GM21619 (cell line): ENCODE data around the gene TBATA.

Source experiments
- ATAC-seq: cut with Tn5 transposase; IDR thresholded peaks from one replicate; pipeline ENCODE4 v1.9.1; 2021; ENCODE audit not compliant: unreplicated experiment

Gene TBATA, protein sequence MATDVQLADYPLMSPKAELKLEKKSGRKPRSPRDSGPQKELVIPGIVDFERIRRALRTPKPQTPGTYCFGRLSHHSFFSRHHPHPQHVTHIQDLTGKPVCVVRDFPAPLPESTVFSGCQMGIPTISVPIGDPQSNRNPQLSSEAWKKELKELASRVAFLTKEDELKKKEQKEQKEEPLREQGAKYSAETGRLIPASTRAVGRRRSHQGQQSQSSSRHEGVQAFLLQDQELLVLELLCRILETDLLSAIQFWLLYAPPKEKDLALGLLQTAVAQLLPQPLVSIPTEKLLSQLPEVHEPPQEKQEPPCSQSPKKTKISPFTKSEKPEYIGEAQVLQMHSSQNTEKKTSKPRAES

DNA sequence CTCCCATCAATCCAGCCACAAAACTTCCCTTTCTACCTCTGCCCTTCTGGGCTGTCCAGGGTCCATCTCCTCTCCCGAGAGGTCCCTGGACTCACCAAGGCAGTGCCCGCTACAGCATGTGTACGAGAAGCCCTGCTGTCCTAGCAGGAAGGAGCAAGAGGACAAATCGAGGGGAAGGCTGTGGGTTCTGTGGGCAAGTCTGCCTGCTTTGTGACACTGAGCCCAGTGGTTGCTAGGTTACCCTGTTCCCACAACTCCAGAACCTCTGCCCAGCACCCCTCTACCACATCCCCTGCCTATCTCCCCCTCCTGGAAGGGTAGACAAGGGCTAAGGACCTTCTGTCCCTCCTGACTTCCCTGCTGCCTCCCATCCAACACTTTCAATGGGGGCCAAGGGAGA, at the start of gene TBATA:
Gene TBATA, minus strand, starts transcription at position 188 of the 400 bp plus-strand sequence. CDS start 1,998 bp downstream, outside the sequence.
- ATAC-seq: no peak

DNA sequence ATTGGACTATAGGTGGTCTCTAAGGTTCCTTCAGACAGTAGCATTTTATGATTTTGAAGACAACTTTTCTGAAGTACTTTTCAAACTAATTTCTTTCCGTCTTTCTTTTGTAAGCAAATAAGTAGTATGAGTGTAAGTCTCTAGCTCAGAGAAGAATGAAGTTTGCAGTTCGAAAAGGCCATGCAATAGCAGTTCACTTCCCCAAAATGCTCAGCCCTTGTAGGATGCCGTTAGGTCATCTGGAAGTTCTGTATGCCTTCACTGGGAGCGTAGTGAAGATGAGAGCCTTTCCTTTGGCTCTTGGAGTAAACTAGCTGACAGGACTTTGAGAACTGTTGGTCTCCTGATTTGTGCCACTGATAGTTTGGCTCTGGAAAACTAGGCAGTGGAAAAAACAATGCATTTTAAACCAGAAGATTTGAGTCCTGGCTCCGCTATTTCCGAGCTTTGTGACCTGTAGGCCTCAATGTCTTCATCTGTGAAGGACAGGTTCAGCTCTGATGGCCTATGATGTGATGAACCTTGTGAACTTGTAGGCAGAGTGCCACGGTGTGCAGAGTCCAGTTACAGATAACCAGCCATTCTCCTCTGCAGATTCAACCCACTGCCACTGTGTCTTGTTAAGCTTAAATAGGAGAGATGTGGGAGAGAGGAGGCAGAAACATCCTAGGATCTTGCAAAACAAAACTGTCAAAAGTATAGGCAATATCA, 49.4 kb upstream of the TBATA start:
- ATAC-seq: no peak

DNA sequence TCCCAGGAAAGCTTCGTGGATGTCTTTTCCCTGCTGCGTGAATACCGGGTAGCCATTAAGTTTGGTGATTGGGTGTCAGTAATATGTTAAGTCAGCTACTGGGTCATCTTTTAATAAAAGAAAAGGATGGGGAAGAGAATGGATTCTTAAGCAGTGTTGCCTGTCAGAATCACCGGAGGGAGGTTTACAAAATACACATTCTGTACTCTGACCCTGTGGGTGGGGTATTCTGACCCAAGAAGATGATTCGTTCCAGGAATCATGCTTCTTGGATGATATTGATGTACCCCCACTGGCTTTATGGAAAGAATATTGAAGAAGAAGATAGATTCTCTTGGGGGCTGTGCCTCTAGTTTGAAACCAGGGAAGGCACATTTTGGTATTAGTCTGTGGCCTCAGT, 48.8 kb upstream of the TBATA start:
- ATAC-seq: no peak

DNA sequence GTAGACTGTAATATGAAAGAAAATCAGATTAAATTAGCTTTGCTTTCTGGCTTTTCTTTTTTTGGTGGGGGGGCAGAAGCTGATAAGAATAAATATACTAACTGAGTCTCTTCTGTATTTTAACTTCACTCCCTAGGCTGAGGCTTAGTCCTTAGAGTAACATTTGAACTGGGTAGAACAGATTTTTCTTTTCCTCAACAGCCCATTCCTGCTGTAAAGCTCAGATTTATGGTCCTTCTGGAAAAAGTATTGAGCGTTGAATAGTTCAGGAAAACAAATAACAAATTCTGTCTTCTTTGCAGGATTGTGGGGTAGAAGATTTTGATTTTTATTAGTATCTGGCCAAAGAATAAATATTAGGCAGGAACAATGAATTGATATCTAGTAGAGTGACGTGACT, 48.4 kb upstream of the TBATA start:
- no peak for ATAC-seq

DNA sequence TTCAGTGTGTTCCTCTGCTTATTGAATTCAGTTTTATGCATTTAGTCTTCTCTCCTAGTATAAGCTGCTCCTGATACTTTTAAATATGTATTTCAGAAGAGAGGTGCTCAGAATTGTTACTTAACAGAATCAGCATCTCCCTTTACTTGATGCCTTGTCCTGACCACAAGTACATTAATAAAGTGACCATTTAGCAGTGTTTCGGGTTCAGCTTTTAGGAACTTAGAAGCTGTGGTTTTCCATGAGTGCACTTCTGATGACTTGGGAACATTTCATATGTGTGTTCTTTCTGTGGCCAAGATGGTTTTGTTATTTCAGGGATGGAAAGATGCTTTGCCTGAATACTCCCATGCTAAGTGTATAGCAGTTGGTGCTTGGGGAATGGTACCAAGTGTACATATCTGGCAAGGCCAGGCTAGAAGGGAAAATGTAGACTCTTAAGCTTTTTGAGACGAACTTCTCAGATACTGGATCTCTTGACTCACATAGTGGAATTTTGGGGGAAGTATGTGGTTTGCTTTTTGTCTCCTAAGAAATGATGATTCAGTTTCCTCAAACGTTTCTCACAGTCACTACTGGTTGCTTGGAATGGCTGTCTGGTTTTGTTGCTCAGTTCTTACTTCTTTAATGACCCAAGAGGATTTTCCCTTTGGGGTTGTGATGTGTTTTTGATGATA, 47.8 kb upstream of the TBATA start:
- ATAC-seq: no peak

DNA sequence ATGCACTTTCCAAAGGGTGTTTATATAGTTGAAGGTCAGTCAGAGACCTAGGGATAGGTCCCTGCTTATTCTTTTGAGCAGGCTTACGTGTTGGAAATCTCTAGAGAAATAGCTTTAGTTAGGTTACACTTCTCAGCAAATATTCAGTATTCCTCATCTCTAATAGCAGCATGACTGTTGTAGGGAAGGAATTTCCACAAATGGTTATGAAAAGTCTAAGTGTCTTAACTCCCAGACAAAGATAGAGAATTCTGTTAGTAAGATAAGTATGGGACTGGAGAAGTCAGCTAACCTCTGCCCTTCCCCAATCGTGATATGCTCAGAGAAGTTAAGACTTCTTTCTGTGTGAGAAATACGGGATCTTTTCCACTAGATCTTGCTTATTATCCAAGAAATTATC, 47.0 kb upstream of the TBATA start:
- ATAC-seq: no peak

DNA sequence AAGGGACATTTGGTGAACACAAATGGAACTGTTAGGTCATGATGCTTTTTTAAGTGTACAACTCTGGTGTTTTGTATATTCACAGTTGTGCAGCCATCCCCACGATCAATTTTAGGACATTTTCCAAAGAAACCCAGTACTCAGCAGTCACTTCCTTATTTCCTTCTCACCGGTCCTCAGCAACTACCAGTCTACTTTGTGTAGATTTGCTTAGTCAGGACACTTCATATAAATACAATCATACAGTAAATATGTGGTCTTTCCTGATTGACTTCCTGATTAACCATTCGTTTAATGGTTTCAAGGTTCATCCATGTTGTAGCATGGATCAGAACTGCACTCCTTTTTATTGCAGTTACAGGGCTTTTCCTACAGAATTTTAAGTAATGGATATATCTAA, 45.0 kb upstream of the TBATA start:
- no peak for ATAC-seq

DNA sequence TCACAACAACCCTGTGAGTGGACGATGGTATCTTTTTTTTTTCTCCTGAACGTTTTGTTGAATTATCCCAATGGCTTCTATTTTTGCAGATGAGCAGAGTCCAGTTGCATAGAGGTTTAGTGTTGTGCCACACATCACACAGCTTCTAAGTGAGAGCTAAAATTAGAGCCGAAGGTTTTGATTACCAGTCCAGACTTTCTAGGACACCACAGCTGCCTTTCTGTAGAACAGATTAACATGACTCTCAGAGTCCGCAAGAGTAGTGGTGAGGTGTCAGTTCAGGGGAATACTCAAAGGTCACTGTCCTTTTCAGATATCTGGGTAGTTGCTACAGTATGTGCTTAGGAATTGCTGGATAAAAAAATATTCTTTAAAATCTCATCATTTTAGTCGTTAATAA, 44.4 kb upstream of the TBATA start:
- ATAC-seq: no peak

DNA sequence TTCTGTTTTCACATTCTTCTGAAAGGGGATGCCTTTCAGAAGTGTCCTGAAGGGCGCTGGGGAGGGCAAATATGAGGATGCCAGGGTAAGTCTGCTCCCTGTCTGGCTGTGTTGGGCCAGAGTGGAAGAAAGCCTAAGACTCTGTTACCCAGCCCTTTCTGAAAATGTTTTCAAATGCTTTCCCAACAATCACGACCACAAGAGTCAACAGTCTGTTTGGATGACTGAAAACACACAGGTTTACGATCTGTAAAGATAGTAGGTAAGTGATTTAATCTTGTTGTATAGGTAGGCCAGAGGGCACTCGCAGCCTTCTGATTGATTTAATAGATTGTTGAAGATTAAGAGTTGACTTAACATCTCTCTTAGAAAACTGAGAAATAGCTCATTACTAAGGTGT, 43.7 kb upstream of the TBATA start:
- no peak for ATAC-seq

DNA sequence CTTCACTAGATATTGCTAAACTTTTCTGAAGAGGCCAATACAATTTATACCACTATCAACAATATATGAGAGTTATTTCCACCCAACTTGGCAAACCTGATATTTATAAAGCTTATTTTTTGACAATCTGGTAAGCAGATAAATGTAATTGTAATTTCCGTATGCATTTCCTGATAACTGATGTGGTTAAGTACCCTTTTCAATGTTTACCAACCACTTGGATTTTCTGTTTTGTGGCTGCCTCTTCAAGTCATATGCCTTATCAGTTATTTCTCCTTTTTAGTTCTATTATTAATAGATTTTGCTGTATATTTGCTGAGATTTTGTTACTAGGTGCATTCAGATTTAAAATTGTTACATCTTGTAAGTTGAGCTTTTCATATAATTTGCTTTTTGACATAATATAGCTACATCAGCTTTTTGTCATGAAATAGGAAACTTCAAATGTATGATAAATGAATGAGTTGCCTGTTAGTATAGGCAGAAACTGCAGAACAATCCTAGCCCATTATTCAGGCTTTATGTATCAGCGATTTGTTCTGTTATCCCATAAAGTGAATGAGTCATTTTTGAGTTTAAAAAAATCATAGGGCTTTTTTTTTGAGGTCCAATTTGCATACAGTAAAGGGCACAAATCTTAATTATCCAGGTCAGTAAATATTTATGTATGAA, 42.0 kb upstream of the TBATA start:
- no peak for ATAC-seq

DNA sequence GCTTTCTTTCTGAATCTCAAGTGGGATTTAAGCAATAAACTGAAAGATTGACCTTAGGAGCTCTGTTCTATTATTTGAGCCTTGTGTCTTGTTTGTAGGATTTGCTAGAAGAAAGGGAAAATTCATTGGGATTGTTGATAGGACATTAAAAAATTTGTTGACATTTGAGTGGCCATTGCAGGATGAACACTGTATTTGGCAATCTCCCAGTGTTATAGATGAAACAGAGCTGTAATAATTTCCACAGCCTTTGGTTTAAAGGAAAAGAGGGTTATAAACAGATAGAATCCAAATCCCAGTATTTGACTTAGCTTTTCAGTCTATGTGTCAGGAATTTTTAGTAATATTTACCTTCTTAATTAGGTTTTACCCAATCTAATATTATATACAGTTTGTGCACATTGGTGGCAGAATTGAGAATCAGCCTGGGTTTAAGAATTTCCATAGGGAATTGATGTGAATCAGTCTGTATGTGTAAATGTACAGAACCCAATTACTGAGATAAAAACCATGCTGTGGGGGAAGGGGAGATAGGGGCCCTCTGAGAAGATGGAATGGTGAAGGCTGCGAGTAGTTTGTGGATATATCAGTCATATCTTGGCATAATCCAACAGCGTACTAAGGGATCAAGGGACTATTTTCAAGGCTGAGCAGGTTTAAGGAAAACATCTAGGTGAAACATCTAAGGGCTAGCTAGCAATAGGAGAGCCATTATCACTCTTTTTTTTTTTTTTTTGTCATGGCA, 37.1 kb upstream of the TBATA start:
- ATAC-seq: no peak

DNA sequence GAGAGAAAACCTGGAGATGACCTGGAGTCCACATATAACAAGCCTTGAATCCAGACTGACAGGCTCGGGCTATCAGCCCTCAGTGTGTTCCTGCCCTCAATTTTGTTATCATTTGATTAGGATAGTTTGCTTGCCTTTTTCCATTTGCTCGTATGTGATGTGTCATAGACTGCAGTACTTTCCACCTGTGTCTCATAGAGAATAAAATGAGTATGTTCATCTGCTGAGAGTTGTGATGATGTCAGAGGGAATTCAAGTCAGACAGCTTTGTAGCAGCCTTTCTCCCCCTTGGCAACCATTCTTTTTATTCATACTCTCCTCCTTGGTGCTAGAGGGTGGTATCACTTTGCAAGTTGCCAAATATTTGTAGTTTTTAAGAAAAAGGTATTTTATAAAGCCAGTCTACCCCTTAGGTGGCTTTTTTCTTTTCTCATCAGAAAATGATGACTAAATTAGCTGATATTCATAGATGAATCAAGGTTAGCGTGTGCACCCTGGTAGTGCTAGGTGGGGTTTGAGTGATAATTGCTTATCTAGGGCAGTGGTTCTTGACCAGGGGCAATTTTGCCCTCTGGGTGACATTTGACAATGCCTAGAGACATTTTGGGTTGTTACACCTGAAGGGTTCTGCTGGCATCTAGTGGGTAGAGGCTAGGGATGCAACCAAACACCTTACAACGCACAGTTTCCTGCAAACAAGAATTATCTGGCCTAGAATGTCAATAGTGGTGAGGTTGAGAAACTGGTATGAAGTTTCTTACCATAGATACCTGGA, 36.0 kb upstream of the TBATA start:
- ATAC-seq: no peak

DNA sequence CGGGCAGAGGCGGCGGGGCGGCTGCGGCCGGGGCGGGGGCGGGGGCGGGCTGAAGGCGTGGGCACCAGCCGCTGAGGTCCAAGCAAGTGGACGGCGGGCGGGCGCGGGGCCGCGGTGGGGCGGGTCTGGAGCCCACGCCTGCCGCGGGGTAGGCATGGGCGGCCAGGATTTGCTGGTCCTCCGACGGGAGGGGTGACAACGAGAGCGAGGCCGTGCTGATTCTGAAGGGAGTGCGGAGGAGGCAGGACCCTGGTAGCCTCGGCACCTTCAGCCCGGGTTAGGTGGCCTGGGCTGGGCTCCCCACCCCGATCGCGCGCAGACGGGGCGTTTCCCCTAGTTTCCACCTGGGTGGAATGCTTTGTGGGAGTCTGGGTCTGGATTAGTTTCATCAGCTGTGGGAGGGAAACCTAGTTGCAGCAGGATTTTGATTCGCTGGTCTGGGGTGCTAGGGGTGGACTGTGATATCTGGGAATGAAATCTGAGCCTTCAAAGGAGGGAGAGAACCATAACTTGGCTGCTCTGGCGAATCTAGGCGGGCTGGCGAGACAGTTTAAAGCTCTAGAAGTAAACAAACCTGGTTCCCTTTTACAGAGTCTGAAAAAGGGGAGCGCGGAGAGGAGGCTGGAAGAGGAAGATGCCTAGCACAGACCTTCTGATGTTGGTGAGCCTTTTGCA, 31.2 kb upstream of the TBATA start:
- ATAC-seq: peak; percentile 43

DNA sequence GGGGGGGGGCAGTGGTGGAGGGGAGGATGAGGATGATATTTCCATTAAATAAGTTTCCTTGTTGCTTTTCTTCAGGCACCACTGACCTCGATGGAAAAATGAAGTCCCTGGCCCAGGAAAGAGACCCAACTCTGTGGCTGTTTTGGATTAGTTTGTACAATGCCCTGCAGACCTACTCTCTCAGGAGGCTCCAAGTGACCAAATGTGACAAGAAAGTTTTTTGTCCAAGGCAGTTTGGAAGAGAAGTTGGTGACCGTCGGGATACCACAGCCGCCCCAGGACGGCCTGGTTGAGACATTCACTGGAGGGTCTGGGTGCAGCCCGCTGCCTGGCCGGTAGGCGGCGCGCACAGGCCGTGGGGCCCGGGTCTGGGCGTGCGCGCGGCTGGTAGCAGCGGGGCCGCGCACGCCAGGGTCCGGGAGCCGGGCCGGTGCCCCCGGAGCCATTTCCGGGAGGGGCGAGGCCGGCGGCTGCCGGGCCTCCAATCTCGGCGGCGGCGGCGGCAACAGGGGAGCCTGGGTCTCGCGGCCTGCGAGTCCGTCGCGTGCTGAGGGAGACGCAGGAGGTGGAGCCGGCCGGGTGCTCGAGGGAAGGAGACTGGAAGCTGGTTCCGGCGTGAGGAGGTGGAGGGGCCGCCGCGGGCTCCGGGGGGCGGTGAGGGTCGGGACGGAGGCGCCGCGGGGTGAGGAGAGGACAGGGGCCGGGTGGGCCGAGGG, 30.5 kb upstream of the TBATA start, which contains the start of gene SGPL1:
Gene SGPL1, plus strand, starts transcription at position 445 of the 716 bp plus-strand sequence. CDS start 906 bp downstream, outside the sequence.
- ATAC-seq: peak; percentile 87

DNA sequence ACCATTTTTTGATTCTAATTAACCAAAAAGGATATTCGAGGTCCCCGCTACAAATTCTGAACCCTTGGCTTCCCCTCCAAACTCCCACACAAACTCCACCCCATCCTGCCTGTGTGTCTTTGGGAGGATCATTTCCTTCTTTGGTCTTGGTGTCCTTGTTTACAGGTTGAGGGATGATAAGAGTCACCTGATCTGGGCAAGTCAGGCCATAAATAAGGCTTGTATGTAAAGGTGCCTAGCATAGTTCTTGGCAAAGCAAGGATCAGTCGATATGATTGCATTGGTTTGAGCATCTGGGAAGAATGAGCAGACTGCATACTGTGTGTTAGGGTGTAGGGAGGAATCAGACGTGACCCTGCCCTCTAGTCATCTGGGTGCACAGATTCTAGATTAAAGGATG, 28.9 kb upstream of the TBATA start:
- no peak for ATAC-seq

DNA sequence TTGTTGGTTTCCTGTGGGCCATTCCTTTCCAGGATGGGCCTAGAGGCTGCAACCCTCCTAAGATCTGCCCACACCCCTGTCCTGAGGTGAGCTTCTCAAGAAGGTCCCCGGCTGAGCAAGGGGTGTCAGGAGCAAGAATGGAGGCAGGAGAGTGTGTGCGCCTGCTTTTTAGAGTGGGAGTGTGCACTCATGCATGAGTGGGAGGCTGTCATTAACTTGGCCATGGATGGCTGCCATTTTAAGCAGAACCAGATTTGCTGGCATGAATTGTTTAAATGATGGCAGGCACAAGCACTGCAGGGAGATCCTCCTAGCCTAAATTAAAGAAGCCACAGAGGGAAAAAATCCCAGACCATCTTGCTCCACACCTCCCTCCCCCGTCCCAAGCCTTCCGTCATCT, 27.6 kb upstream of the TBATA start:
- ATAC-seq: no peak

DNA sequence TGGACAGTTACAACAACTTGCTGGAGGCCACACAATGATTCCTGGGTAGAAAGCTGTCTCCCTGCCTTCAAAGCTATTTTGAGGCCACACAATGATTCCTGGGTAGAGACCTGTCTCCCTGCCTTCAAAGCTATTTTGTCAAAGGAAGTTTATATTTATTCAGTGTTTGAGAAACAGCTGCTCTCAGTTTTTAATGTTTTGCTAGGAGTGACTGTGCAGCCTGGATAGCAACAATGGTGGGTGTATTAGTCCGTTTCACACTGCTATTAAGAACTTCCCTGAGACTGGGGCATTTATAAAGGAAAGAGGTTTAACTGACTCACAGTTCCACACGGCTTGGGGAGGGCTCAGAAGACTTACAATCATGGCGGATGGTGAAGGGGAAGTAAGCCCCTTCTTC, 26.7 kb upstream of the TBATA start:
- no peak for ATAC-seq

DNA sequence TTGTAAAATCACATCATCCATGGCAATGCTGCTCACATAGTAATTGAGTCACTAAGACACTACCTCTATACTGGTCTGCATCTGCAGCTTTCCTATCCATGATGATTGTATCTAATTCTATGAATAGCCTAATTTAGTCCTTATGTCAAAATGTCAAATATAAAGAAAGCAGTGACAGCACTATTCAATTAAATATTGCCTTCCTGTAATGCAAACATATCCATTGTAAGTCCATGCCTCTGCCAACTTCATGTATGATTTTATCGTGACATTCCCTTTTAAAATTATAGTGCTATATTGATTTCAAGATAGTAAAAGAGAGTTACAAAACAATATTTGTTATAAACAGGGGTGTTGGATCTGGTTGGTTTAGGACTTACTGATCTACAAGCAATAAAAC, 25.8 kb upstream of the TBATA start:
- no peak for ATAC-seq

DNA sequence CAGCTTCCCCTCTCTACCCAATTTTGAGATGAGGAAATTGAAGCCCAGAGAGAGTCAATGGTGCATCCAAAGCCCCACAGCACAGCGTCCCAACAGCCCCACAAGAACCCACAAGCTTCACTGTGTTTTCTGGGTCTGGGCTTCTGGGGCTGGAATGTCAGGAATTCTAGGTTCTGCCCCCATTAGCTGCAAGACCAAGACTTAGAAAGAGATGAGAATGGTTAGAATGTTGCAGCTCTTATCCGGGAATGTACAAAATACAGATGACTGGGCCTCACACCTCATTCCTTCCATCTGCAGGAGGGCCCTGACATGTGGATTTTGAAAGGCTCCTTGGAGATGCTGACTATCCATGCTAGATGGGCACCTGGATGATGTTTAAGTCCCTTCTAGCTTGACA, 24.5 kb upstream of the TBATA start:
- no peak for ATAC-seq
